Retinal pigment epithelial cell (primary cell): ENCODE measurements around the gene RRM1.

Experiments used
- DNase-seq: peaks from one replicate; pipeline ENCODE4 v3.0.0-alpha.2; 2010; ENCODE audit warnings: low read depth
- H3K4me3 ChIP-seq: 2 replicates; pipeline ENCODE4 v1.5.1; 2011; ENCODE audit warnings: mild to moderate bottlenecking, low read length, control low read depth, moderate library complexity
- TF ChIP-seq, protein P1 (sequence below): conservative IDR thresholded peaks from 2 replicates; pipeline ENCODE4 v1.5.1; 2011; ENCODE audit warnings: low read depth, low read length, control low read depth, inconsistent platforms

RRM1 gene

DNA sequence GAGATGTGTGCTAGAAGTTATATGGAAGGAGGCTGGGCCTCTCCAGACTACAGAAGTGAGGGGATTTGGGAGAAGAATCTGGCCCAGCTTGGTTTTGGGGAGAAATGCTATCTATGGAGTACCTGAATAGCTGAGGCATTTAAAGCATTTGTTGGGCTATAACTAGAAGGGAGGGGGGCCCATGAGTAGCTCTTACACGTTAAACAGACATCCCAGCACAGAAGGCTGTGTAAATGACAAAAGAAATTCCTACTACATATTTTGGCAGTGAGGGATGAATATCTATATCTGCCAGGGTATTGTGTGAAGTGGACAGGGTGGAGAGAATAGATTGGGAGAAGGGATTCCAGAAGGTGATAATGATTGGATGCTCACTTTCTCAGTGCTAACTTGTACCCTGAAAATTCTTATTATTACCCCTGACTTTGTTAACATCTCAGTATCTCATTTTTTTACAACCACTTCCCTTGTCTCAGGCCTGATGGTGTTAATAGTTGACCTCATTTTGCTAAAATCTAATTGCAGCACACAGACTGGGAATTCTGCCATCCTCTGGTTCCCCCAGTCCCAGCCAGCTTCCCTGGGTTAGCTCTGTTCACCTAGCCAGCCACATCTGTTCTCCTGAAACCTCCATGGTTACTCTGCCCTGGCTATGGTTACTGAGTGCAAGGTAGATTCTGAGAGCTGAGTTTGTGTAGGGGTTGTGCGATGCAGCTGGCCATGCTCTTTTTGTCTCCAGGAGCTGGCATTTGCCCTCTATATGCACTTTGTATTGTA is 28.8 kb upstream of the RRM1 start:
- DNase-seq, result no peak
- no peak overlapping the region for H3K4me3 ChIP-seq
- TF ChIP-seq, protein P1, sequence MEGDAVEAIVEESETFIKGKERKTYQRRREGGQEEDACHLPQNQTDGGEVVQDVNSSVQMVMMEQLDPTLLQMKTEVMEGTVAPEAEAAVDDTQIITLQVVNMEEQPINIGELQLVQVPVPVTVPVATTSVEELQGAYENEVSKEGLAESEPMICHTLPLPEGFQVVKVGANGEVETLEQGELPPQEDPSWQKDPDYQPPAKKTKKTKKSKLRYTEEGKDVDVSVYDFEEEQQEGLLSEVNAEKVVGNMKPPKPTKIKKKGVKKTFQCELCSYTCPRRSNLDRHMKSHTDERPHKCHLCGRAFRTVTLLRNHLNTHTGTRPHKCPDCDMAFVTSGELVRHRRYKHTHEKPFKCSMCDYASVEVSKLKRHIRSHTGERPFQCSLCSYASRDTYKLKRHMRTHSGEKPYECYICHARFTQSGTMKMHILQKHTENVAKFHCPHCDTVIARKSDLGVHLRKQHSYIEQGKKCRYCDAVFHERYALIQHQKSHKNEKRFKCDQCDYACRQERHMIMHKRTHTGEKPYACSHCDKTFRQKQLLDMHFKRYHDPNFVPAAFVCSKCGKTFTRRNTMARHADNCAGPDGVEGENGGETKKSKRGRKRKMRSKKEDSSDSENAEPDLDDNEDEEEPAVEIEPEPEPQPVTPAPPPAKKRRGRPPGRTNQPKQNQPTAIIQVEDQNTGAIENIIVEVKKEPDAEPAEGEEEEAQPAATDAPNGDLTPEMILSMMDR, result no peak

DNA sequence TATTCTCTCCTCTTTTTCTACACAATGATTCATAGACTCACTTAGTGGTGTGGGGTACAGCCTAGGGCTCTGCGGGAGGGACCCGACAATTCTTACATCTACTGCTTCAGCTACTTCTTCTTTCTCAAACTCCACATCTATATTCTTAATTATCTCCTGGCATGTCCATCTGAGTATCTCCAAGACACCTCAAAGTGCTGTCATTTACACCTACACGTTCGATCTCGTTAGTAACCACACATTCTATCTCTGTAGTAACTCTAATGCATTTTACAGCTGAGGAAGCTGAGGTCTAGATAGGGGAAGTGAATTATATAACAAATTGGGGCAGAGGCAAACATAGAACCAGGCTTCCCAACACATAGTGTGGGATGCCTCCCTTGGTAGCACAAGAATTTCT is 27.7 kb upstream of the RRM1 start:
- TF ChIP-seq, protein P1, result no peak
- no peak overlapping the region for H3K4me3 ChIP-seq
- DNase-seq, result no peak

DNA sequence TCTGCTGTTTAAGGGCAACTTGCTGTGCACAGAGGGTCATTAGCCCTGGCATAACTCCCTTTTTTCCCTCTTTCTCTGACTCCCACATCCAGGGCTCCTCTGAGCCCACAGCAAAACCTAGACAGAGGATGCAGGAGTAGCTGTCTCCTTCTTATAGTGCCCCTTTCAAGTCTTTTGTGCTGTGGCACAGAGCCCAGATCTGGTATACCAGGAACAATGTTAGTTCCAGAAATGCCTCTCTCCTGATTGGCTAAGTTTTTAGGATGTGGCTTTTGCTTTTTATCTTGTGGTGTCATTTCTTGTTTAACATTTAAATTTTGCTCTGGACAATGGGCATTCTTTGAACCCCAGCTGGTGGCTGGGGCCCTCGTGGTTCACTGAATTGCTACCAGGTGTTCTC is 25.6 kb upstream of the RRM1 start:
- TF ChIP-seq, protein P1, result no peak
- H3K4me3 ChIP-seq, result no peak overlapping the region
- no peak for DNase-seq

DNA sequence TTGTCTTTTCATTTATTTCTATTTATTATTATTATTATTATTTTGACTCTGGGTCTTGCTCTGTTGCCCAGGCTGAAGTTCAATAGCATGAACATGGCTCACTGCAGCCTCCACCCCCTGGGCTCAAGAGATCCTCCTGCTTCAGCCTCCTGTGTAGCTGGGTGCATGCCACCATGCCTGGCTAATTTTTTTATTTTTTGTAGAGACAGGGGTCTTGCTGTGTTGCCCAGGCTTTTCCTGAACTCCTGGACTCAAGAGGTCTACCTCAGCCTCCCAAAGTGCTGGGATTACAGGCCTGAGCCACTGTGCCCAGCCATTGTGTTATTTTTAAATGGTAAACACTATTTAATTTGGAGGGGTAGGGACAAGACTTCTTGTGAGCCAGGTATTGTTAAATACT is 23.3 kb upstream of the RRM1 start:
- H3K4me3 ChIP-seq, result no peak overlapping the region
- no peak for DNase-seq
- TF ChIP-seq, protein P1, result no peak

DNA sequence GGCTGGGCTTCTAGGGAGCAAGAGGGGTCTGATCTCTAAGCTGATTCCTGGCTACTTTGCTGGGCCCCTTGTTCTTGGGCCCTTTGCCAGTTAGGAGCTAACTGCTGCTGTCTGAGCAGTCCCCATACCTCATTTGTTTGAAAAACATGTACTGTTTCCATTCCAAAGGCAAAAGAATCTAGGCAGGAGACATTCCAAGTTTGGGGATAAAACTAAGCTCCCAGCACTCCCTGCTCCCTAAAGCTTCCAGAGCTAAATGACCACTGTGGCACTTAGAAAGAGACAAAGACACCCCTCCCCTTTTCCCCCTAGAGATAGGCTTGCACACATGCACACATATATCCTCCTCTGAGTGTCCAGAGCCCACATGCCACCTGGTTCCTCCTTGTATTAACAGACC is 22.7 kb upstream of the RRM1 start:
- DNase-seq, result peak; percentile 68
- TF ChIP-seq, protein P1, result no peak
- no peak overlapping the region for H3K4me3 ChIP-seq

DNA sequence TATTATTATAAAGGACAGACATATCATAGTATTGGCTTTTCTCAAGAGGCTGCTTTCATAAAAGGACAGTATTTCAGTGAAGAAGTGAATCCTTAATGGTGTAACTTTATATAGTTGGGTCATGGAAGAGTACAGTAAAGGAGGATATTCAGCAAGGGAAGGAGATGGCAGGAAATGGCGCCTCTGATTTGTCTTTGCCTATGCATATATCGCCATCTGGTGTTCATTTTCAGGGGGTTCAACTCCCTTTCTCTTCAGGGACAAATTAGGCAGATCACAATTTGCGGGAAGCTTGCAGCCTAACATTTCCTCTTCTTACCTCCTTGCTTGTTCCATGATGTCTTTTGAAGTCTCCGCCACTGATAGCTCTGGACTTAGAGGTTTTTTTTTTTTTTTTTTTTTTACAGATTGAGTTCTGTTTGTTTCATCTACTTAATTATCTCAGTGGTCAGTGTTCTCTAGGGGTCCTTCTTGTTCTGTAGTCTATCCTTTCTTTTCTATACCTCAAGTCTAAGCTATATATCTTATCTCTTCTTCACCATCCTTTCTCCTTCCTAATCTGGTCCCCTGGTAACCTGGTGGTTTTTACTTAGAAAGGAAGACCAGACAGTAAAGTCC is 21.8 kb upstream of the RRM1 start:
- TF ChIP-seq, protein P1, result peak; percentile 82
- no peak overlapping the region for H3K4me3 ChIP-seq
- no peak for DNase-seq

DNA sequence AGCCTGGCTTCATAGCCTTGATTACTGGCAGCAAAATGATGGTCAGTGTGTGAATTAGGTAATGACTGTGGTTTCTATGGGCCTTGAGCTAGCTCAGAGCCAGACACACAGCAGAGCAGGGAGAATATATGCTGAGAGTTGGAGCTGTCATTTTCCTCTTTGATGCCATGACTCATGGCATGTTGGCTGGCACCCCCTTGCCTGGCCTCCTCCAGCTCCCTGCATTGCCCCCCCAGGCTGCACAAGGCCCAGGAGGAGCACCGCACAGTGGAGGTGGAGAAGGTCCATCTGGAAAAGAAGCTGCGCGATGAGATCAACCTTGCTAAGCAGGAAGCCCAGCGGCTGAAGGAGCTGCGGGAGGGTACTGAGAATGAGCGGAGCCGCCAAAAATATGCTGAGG is 20.3 kb upstream of the RRM1 start:
- TF ChIP-seq, protein P1, result no peak
- no peak overlapping the region for H3K4me3 ChIP-seq
- no peak for DNase-seq
